Suprapubic skin (tissue), 4 donors: Measurements from ENCODE around the gene ARID1A. TPM values are rescaled to one million over a fixed set of nuclear protein-coding genes. Genes with fewer than 3 reads are reported as not detected.

Experiments used
- DNase-seq, 2 donors: peaks; one replicate each; pipeline ENCODE4 v3.0.0-alpha.2; 2019; ENCODE audit warnings: low spot score in 2 of 2
- H3K27ac ChIP-seq: fragments of 200-600 bp; sonication (generic); one replicate; pipeline ENCODE4 v1.5.1; 2019
- H3K27me3 ChIP-seq: fragments of 200-600 bp; sonication (generic); one replicate; pipeline ENCODE4 v1.5.1; 2019
- H3K36me3 ChIP-seq: fragments of 200-600 bp; sonication (generic); one replicate; pipeline ENCODE4 v1.5.1; 2019
- H3K4me1 ChIP-seq: fragments of 200-600 bp; sonication (generic); one replicate; pipeline ENCODE4 v1.5.1; 2019
- H3K4me3 ChIP-seq: fragments of 200-600 bp; sonication (generic); one replicate; pipeline ENCODE4 v1.5.1; 2019; ENCODE audit warnings: mild to moderate bottlenecking
- H3K9me3 ChIP-seq: fragments of 200-600 bp; sonication (generic); one replicate; pipeline ENCODE4 v1.5.1; 2019
- EP300 ChIP-seq: sonication (generic); formaldehyde crosslinking; IDR thresholded peaks from one replicate; pipeline ENCODE4 v1.6.1; 2017; ENCODE audit warnings: antibody characterized with exemption
- POLR2A ChIP-seq, 2 donors: fragments of 450-650 bp; IDR thresholded peaks; one replicate each; pipeline ENCODE4 v1.6.1; 2017; ENCODE audit warnings: antibody characterized with exemption in 2 of 2, mild to moderate bottlenecking in 2 of 2, moderate library complexity in 2 of 2
- POLR2AphosphoS5 ChIP-seq, 3 donors: sonication (generic); formaldehyde crosslinking; IDR thresholded peaks; one replicate each; pipeline ENCODE4 v1.6.1; 2017; ENCODE audit warnings: antibody characterized with exemption in 3 of 3
- WGBS: methylation state at CpG from one replicate; pipeline ENCODE4 v1.1.5; 2018; 5-methylcytosine and 5-hydroxymethylcytosine counted together
- total RNA-seq, 4 donors: library from RNA; depleted of rRNA; stranded (reverse); fragments of >200 nt; gene quantifications; one replicate each; pipeline ENCODE4 v1.1.0, GENCODE V29; 2016
- TF ChIP-seq, protein P1 (sequence below), 2 donors: fragments of 200-600 bp in 1 of 2; fragments of 450-650 bp in 1 of 2; sonication (generic) in 1 of 2; IDR thresholded peaks; one replicate each; pipeline ENCODE4 v1.5.1; 2016 to 2019; ENCODE audit warnings: antibody characterized with exemption in 2 of 2, mild to moderate bottlenecking in 1 of 2, moderate library complexity in 1 of 2

The ARID1A gene
- total RNA-seq, 4 donors from 2014 or later: 77.2 to 90.0 (median 83.5) TPM

DNA sequence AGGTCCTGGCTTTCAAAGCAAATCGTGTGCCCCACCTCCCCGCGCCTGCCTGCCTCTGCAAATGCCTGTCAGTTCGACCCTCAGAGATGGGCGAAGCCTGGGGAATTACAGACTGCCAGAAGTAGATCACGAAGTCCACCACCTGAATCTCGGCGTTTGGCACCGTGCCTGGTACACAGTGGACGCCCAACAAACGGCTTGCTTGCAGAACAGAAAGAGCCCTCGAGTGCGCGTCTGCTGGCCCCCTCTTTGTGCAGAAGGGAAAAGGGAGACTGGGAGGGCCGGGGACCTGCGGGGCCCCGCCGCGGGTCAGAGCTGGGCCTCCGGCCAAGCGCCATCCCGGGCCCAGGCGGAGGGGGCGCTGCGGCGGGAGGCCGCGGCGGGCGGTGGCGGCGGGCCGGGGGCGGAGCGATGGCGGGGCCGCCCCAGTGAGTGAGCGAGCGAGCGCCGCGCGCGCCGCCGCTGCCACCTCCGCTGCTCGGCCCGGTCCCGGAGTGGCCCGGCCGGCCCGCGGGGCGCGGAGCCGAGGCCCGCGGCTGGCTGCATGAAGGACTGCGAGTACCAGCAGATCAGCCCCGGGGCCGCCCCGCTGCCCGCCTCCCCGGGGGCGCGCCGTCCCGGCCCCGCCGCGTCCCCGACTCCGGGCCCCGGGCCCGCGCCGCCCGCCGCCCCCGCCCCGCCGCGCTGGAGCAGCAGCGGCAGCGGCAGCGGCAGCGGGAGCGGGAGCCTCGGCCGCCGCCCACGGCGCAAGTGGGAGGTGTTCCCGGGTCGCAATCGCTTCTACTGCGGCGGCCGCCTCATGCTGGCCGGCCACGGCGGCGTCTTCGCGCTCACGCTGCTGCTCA, 130.7 kb downstream of the ARID1A start, which contains the start of gene ZDHHC18:
ZDHHC18 (plus strand) TSS at position 428 of the 845 bp plus-strand sequence; CDS start at position 545, 117 bp downstream.
- Histone ChIP-seq H3K9me3 (no peaks in the 10 kb centered on the region), H3K27ac (peak within 1 kb of the TSS; percentile 73), H3K4me1 (peaks cover 48% of the 10 kb centered on the region), H3K4me3 (peak within 1 kb of the TSS; percentile 69), H3K27me3 (no peaks in the 10 kb centered on the region), H3K36me3 (no peaks in the 10 kb centered on the region)
- 0% methylated on average over 23 of the region's 107 CpGs for WGBS
- peak in 1 of 2 donors; percentile 84 for DNase-seq
- TF ChIP-seq POLR2AphosphoS5 (IDR thresholded peaks at IDR 0.05) (no peak), EP300 (no peak), POLR2A (IDR thresholded peaks at IDR 0.05) (peak in 1 of 2 donors; percentile 19)
- TF ChIP-seq, protein P1, sequence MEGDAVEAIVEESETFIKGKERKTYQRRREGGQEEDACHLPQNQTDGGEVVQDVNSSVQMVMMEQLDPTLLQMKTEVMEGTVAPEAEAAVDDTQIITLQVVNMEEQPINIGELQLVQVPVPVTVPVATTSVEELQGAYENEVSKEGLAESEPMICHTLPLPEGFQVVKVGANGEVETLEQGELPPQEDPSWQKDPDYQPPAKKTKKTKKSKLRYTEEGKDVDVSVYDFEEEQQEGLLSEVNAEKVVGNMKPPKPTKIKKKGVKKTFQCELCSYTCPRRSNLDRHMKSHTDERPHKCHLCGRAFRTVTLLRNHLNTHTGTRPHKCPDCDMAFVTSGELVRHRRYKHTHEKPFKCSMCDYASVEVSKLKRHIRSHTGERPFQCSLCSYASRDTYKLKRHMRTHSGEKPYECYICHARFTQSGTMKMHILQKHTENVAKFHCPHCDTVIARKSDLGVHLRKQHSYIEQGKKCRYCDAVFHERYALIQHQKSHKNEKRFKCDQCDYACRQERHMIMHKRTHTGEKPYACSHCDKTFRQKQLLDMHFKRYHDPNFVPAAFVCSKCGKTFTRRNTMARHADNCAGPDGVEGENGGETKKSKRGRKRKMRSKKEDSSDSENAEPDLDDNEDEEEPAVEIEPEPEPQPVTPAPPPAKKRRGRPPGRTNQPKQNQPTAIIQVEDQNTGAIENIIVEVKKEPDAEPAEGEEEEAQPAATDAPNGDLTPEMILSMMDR (IDR thresholded peaks at IDR 0.05): peak; percentile 62 to 67

DNA sequence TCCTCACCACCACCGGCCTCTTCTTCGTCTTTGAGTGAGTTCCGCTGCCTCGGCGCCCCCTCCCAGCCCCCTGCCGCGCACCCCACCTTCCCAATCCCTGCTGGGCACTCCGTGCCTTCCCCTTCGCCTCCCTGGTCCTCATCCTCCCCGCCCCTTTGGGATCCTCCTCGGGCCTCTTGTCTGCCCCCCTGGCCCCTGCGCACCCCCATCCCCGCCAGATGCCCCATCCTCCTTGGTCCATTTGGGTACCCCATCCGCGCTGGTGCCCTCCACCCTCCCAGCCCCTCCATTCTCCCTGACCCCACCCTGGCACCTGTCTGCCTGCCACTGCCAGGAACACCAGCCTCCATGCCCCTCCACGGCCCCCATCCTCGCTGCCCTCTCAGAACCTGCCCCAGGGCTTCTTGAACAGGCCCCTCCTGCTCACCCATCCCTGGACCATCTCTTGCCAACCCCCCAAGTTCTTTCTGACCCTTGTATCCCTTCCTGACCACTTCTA, 131.3 kb downstream of the ARID1A start:
- Histone ChIP-seq H3K9me3 (no peaks in the 10 kb centered on the region), H3K36me3 (peaks cover 5% of the 10 kb centered on the region), H3K27ac (peak overlapping the region; percentile 73), H3K4me1 (peaks cover 52% of the 10 kb centered on the region), H3K27me3 (no peaks in the 10 kb centered on the region), H3K4me3 (peak overlapping the region; percentile 69)
- DNase-seq: no peak
- no peak for TF ChIP-seq POLR2A (IDR thresholded peaks at IDR 0.05)
- TF ChIP-seq, protein P1 (IDR thresholded peaks at IDR 0.05): no peak
- no peak for TF ChIP-seq POLR2AphosphoS5 (IDR thresholded peaks at IDR 0.05)
- TF ChIP-seq EP300: no peak
- 5% methylated on average over 17 of the region's 17 CpGs for WGBS

DNA sequence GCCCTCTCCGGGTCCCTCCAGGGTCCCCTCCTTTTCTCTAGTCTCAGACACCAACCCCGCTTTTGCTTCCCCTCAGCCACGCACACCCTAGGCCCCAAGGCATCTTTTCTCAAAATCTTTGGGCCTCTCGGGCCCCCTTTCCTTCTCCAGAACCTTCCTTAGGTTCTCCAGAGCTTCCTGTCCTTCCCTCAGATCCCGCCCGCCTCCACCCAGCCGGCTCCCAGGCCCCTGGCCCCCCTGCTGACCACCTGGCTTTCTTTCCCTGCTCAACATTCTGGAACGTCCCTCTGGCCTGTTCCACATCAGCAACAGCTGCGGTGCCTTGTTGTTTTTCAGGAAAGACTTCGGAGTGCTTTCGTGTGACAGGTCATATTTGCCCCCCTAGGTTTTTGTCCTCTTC, 131.8 kb downstream of the ARID1A start:
- Histone ChIP-seq H3K27me3 (no peaks in the 10 kb centered on the region), H3K9me3 (no peaks in the 10 kb centered on the region), H3K27ac (no peak overlapping the region), H3K4me1 (peaks cover 52% of the 10 kb centered on the region), H3K36me3 (peaks cover 9% of the 10 kb centered on the region), H3K4me3 (peak overlapping the region; percentile 69)
- WGBS: 26% methylated on average over 11 of the region's 11 CpGs
- TF ChIP-seq POLR2AphosphoS5 (IDR thresholded peaks at IDR 0.05): no peak
- no peak for TF ChIP-seq EP300
- TF ChIP-seq POLR2A (IDR thresholded peaks at IDR 0.05): no peak
- TF ChIP-seq, protein P1 (IDR thresholded peaks at IDR 0.05): no peak
- no peak for DNase-seq

DNA sequence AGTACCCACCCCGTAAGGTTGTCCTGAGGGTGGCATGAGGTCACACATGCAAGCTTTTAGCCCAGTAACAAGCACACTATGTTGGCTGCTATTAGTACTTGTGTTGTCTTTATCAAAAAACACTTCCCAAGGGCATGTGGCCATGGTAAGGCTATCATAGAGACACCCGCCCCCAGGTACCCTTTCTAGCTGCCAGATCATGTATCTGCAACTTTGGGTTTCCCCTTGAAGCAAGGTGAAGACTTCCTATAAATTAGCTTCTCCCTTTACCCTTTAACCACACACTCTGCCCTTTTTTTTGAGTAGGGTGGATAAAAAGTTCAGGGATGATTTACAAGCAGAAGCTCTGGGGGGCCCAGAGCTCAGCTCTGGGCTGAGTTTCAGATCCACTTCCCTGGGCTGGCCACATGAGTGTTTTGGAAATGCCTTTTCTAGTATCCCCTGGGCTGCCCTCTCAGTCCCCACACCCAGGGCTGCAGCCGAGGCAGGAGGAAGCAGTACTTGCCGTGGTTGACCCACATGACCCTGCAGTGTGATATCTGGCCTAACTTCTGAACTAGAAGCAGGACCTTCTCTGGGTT, 132.7 kb downstream of the ARID1A start:
- no peaks in the 10 kb centered on the region for H3K27me3 ChIP-seq
- H3K36me3 ChIP-seq: peaks cover 18% of the 10 kb centered on the region
- peaks cover 52% of the 10 kb centered on the region for H3K4me1 ChIP-seq
- TF ChIP-seq POLR2AphosphoS5 (IDR thresholded peaks at IDR 0.05): no peak
- no peak for TF ChIP-seq EP300
- no peak for TF ChIP-seq POLR2A (IDR thresholded peaks at IDR 0.05)
- H3K4me3 ChIP-seq: no peak overlapping the region
- DNase-seq: no peak
- H3K9me3 ChIP-seq: no peaks in the 10 kb centered on the region
- 38% methylated on average over 4 of the region's 4 CpGs for WGBS
- no peak overlapping the region for H3K27ac ChIP-seq

DNA sequence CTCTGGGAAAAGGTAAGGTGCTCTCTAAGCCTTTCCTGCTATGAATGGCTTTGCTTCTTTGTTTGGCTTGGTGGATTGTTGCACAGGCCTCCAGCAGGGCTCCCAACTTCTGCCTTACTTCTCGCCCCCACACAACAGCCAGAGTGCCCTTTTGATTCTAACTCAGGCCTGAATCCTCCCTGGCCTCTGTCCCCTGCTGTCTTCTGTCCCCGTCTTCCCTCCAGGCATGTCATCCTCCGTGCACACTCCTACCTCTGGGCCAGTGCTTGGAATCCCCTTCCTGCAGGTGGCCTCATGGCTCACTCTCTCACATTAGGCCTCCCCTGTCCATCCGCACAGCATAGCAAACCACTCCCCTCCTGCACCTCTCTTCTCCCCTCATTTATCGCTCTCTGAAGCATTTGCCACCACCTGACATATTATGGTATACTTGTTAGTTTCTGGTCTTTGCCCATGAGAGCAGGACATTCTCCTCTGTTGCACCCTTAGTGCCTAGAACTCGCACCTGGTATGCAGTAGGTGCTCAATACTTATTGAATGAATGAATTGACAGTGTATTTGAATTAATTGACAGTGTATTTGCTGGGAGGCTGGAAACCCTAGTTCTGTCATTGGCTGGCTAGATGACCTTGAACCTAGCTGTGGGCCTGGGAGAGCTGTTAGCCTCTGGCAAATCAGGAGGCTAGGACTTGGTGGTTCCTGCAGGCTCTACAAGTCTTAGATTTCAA, 133.5 kb downstream of the ARID1A start:
- no peak for TF ChIP-seq POLR2A (IDR thresholded peaks at IDR 0.05)
- TF ChIP-seq POLR2AphosphoS5 (IDR thresholded peaks at IDR 0.05): no peak
- TF ChIP-seq EP300: no peak
- TF ChIP-seq, protein P1 (IDR thresholded peaks at IDR 0.05): no peak
- Histone ChIP-seq H3K36me3 (peaks cover 26% of the 10 kb centered on the region), H3K27me3 (no peaks in the 10 kb centered on the region), H3K4me3 (no peak overlapping the region), H3K9me3 (no peaks in the 10 kb centered on the region), H3K27ac (no peak overlapping the region), H3K4me1 (peaks cover 50% of the 10 kb centered on the region)
- 77% methylated on average over 6 of the region's 6 CpGs for WGBS
- no peak for DNase-seq
